Sigmoid colon (tissue), 4 donors: ENCODE measurements around the gene MX2.

Experiments
- CTCF ChIP-seq, 4 experiments: fragments of 450-650 bp in 3 of 4; fragments of 200-600 bp in 1 of 4; IDR thresholded peaks; one replicate each; pipeline ENCODE4 v1.5.1; 2016 to 2019; ENCODE audit warnings: antibody characterized with exemption in 4 of 4, mild to moderate bottlenecking in 3 of 4, moderate library complexity in 2 of 4
- EP300 ChIP-seq, 4 donors: sonication (generic); formaldehyde crosslinking; IDR thresholded peaks; one replicate each; pipeline ENCODE4 v1.6.1; 2017; ENCODE audit warnings: antibody characterized with exemption in 4 of 4
- POLR2A ChIP-seq, 2 donors: fragments of 450-650 bp; IDR thresholded peaks; one replicate each; pipeline ENCODE4 v1.6.1; 2016; ENCODE audit warnings: antibody characterized with exemption in 2 of 2, mild to moderate bottlenecking in 2 of 2, moderate library complexity in 2 of 2
- POLR2AphosphoS5 ChIP-seq, 4 donors: sonication (generic); formaldehyde crosslinking; IDR thresholded peaks; one replicate each; pipeline ENCODE4 v1.6.1; 2017; ENCODE audit warnings: antibody characterized with exemption in 4 of 4

DNA sequence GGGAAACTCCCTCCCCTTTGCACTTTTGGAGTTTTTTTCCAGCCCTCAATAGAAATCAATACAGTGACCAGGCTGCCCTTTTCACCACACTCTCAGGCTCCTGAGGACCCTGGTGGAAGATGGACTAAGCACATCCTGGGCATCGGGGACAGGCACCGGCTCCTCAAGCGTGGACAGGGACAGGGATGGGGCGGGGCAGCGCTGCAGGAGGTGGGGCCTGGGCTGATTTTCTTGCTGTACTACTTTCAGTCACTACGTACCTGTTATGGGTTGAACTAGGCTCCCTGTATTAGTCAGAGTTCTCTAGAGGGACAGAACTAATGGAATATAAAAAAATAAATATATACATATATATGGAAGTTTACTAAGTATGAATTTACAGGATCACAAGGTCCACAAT lies 2.5 kb downstream of the MX2 start:
- TF ChIP-seq CTCF (IDR thresholded peaks at IDR 0.05) (no peak), POLR2A (IDR thresholded peaks at IDR 0.05) (no peak), EP300 (IDR thresholded peaks at IDR 0.05) (no peak), POLR2AphosphoS5 (IDR thresholded peaks at IDR 0.05) (no peak)
